HK-2 (cell line): ENCODE results near the gene YAE1.

Experiments used
- DNase-seq: peaks from one replicate; pipeline ENCODE4 v3.0.0-alpha.2; 2018; ENCODE audit not compliant: unreplicated experiment

Gene YAE1

DNA sequence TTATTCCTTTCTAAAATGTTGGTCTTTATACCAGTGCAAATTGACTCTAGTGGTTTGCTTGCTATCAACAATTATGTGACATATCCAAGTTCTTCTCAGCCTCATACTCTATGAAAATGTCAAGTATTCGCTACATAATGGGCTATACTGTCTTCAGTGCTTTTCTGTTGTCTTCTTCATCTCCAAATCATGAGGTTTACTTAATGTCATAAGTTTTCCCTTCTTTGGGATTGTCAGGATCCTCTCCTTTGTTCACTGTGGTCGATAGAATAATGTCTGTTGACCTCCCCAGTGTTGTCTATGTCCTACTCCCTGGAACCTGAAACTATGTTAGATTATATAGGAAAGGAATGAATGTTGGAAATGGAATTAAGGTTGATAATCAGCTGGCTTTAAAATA lies 40.7 kb downstream of the YAE1 start:
- no peak for DNase-seq

DNA sequence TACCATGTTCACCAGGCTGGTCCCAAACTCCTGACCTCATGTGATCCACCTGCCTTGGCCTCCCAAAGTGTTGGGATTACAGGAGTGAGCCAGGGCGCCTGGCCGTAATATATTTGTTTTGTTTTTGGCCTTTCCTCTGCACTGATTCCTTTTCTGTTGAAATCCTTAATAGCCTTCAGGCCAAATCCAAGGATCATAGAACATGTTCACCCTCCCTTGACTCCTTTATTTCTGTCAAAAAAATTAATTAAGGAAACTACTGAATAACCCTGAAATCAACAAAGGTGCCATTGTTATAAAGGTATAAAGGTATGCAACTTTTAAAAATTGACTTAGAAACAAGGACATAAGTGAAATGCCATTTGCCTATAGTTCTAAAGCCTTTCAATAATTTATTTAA lies 41.7 kb downstream of the YAE1 start:
- no peak for DNase-seq

DNA sequence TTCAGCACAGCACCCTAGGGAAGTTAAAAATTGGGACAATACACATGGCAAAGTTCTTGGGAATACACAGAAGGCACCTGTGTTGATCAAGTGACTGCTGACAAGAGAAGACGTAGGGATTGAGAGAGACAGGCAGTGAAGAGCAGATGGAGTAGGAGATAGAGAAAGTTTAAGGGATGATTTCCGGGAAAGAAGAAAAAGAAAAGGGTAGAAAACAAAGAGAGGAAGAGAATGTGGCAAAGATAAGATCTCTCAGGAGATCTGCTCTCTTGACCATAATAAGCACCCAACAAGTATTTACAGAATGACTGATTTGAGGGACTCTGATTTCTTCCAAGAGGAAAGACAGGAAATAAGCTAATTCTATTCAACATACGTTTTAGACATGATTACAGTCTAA lies 42.1 kb downstream of the YAE1 start:
- DNase-seq = no peak

DNA sequence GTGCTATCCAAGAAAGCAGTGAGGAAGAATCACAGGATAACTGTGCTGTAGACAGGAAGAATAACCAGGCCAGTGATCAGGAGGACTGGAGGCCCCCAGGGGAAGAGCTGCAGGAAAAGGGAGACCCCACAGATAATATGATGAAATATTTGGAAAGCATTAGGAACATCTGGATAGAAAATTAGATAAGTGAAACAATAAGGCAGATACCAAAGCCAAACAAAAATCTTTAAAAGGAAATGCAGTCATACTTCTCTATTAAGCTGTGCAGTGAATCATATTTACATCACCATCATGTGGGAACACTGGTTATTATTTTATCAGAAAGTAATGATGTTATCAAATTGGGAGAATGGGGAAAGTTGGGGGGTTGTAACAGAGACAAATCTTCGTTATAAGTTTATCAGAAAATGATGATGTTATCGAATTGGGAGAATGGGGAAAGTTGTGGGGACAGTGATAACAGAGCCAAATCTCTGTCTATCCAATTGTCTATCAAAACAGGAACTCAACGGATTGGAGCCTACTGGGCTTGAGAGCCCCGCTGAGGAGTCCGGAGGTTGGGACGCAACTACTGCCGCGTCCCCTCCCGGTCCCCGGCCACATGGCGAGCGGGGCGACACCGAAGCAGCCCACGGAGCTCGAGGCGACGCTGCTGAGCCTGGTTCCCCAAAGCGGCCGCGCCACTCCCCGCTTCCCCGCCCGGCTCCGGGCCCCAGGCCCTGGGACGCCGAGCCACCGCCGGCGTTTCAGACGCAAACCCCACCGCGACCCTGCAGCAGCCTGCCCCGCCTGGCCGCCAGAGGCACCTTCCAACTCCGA lies 43.1 kb downstream of the YAE1 start:
- DNase-seq = no peak

DNA sequence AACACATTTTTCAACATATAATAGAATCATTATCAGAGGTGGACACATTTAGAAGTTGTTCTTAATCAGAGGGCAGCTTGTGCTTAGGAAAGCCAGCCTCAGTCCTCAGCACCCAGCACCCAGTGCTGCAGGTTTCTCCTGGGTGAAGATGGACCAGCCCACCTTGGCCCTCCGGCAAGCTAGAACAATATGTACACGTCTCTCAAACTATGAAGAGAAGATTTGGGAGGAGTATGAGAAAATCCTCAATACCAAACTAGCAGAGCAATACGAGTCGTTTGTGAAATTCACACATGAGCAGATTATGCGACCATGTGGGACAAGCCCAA lies 43.7 kb downstream of the YAE1 start:
- DNase-seq = no peak

DNA sequence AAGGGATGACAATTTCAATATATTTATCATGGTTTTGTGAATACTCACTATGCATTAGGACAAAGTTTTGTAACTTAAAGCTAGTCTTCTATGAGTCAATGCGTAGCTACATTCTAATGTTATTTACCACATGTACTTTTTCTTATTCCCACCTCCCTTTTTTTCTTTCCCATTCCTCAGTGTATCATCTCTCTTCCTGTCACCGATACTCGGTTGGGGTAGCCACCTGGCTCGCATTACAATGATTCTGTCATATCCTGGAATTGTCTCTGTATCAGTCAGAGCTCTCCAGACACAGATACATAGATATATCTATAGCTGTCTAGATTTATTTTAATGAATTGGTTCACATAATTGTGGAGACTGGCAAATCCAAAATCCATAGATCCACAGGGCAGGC lies 47.4 kb downstream of the YAE1 start:
- DNase-seq = no peak

DNA sequence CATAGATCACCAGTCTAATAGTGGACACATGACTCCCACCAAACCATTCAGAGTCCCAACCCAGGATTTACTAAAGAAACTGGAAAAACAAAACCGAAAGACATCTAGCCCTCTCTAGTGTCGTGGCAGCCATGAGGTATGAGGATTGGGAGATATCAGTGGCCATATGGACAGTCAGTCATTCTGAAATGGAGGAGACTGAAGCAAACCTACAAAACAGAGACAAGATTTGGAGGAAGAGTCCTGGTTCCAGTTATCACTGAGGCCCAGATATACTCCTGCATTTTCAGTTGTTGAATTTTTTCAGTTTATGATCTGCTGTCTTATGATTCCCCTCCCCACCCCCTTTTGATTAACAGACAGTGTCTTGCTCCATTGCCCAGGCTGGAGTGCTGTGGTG lies 48.1 kb downstream of the YAE1 start:
- no peak for DNase-seq

DNA sequence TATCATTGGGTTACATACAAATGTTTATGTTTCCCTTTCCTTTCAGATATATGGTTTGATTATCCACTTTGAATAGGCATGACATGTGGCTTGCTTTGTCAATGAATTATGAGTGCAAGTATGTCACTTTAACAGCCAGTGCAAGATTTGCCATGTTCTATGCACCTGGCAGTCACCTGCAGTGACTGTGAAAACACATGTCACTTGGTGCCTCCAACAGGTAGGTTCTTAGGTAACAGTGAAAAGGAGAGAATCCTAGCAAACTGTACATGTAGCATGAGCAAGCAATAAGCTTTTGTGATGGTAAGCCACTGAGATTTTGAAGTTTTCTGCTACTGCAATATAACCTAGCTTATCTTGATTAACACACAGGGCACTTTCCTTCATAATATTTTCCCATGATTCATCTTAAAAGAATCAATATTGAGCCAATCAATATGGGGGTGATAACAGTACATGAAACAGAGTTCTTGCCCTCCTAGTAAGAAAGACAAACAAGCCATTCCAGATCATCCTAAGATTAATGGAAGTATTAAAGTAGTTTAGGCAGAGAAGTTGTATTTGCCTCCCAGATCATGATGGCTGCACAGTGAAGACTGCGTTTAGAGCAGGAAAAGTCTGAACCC lies 49.3 kb downstream of the YAE1 start:
- no peak for DNase-seq

DNA sequence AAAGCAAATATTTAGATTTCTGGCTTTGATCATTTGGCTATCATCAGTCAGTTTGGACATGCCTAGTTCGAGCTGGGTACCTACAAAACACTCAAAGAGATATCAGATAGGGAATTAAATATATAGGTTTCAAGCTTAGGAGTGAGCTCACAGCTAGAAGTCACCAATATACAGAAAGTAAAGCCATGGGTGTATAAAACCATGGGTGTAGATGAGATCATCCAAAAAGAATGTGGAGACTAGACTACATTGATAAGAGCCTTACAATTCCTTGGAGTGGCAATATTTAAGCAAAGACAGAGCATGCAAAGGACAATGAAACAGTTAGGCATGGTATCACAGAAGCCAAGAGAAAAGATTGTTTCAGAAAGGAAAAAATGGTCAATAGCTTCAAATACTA lies 49.9 kb downstream of the YAE1 start:
- DNase-seq = no peak

DNA sequence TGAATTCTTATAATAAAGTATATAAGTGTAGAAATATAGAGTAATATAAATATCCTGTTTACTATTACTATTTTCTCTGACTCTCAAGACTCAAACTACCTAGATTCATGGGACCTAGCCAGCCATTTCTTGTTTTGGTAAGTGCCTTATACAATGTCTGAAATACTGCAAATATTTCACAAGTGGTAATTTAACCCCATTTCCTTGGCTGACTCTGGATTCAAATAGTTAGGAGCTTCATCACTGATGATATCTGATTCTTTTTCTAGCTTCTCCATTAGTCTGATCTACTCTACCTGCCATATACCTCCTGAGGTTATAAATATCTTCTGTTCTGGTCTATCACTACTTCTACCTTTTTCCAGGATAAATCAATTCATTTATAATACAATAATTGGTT lies 50.8 kb downstream of the YAE1 start:
- DNase-seq = no peak

DNA sequence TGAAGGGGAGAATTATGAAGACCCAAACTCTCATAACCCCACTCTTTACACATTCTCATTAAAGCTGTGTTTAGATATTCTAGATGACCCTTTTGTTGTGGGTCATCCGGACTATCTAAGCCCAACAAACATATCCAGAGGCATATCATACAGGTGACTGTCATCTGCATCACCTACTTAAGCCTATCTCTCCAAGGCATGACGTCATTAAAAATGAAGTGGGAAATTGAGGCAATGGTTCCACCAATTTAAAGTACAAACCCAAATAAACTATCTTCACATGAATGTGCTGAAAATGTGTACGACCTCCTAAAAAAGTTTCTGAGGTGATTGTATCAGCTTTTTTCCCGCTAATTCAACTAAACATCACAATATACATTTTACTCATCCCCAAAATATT lies 52.7 kb downstream of the YAE1 start:
- no peak for DNase-seq

DNA sequence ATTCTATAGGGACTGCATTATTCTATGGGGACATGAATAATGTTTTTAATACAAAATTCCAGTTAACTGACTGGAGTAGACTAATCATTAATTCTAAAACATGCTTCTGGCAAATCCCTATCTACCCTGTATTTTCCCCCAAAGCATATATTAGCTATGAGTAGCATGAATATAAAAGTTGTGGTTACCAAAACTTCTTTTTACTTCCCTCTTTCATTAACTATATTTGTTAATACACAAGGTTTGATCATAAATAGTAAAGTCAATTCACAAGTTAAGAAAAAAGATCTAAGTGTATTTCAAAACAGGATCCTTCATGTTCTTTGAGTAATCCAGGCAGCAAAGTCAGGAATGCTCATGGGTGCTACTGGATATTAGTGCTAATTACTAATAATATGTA lies 54.3 kb downstream of the YAE1 start:
- no peak for DNase-seq

DNA sequence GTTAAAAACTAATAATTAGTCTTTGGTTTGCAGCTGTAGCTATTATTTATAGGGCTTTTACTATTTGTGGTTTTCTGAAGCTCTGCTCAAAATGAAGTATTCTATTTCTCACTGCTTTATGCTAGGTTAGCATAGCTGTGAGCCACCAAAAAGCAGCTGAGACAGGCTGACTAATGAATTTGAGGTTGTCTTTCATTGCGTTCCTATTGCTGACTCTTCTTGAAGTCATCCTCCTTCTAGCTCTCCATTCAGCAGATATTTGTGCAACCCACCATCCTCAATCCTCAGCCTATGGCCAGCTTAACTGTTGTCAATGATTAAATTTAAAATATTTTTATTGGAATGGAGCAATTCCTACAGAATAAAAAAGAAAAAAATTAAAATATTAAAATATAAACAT lies 55.1 kb downstream of the YAE1 start:
- peak; percentile 49 for DNase-seq

DNA sequence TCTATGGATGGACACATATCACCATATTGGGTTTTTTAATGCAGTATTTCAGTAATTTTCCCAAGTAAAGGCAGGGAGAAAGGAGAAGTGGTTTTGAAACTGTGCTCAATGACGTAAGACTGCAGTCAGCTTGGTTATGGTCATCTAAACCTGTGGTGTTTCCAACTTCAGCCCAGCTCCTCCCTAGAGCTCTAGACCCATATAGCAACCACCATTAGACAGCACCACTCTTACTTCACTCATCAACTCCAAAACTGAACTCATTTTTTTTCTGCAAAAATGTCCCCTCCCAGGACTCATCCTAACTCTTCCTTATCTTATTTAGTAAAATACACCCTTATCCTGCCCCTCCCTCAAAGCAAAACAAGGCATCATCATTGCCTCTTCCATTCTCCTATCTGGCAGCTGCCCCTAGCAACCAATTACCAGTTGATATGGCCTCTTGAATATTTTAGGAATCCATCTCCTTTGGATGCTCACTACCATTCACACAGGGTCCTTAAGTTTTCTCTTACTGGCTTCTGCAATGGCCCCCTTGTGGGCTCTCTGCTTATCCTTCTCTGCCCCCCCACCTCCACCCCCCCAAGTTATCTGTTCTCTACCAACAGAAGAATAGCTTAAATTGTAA lies 55.7 kb downstream of the YAE1 start:
- peak; percentile 21 for DNase-seq
